Measurements from ENCODE around the gene NEGR1.

DNA sequence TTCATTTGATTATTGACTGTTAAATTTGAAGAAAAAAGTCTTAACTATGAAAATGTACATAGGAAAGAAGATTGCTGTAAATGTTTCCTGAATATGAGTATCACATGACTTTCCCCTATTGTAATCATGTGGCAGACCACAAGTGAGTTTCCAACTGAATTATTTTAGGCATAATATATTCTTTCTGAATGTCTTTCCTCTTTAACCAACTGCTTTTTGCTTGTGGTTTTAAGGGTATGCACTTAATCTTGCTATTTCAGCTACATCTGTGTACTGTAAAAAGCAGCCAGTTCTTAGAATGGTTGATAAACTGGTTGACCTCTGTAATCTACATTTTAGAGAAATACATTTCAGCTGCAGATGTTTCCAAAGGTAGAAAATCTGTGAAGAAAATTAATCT lies 400.7 kb downstream of the NEGR1 start:
- TF ChIP-seq CTCF (IDR thresholded peaks at IDR 0.05 in 4 of 5, conservative IDR thresholded peaks at IDR 0.05 in 1 of 5), result no peak
- no peak for TF ChIP-seq POLR2A (IDR thresholded peaks at IDR 0.05)
